Endothelial cell of umbilical vein (primary cell): Measurements from ENCODE around the gene HOXA4. TPM values are rescaled to one million over a fixed set of nuclear protein-coding genes. Genes with fewer than 3 reads are reported as not detected.
A peak's percentile ranks its signal among the peaks of the same experiment; 100 is the strongest.

Experiments
- BruUV-seq: library from RNA; stranded (reverse); fragments of 400-500 nt; replicated peaks from 2 replicates; lab custom pipeline; 2021; lab: Mats Ljungman, UMichigan
- CTCF ChIA-PET: fragments of 300-600, 350-600 bp; sonication (Branson Sonifier 250); formaldehyde crosslinking; loops from one replicate; lab custom pipeline; 2021; ENCODE audit warnings: antibody characterized with exemption, inconsistent platforms; lab: Charles Lee
- POLR2A ChIA-PET: fragments of 300-600, 350-600 bp; sonication (Branson Sonifier 250); formaldehyde crosslinking; loops from one replicate; lab custom pipeline; 2021; ENCODE audit warnings: antibody characterized with exemption, inconsistent platforms; lab: Charles Lee
- DNase-seq: peaks from one replicate; pipeline ENCODE4 v3.0.0-alpha.2; 2011; ENCODE audit warnings: low read depth, low spot score
- FAIRE-seq: peaks from 2 replicates; lab custom pipeline; 2011; peaks lifted over from hg19 to GRCh38; lab: Jason Lieb, UNC
- H2AFZ ChIP-seq: 2 replicates; pipeline ENCODE4 v1.6.0; 2012; ENCODE audit warnings: low read depth, low read length, control low read depth, inconsistent platforms
- H3K27ac ChIP-seq: 2 replicates; pipeline ENCODE4 v1.5.1; 2011; ENCODE audit warnings: low read depth, mild to moderate bottlenecking, control low read depth, low read length, moderate library complexity; ENCODE audit not compliant: insufficient read depth
- H3K27me3 ChIP-seq, 2 experiments: 2 replicates each; pipeline versions ENCODE4 v1.6.0 to v1.6.1; 2011; ENCODE audit warnings: low read length in 2 of 2, mixed read lengths in 1 of 2; ENCODE audit not compliant: control insufficient read depth in 2 of 2, insufficient read depth in 2 of 2
- H3K36me3 ChIP-seq, 2 experiments: 2 replicates in 1 of 2; 3 replicates in 1 of 2; pipeline ENCODE4 v1.5.1; 2011; ENCODE audit warnings: low read length in 2 of 2, mild to moderate bottlenecking in 1 of 2, moderate library complexity in 1 of 2; ENCODE audit not compliant: control insufficient read depth in 2 of 2, insufficient read depth in 2 of 2; ENCODE audit errors: extremely low read depth in 1 of 2
- H3K4me1 ChIP-seq: 3 replicates; pipeline ENCODE4 v1.5.1; 2011; ENCODE audit warnings: mild to moderate bottlenecking, low read length; ENCODE audit not compliant: control insufficient read depth, insufficient read depth; ENCODE audit errors: extremely low read depth
- H3K4me2 ChIP-seq: 2 replicates; pipeline ENCODE4 v1.6.1; 2011; ENCODE audit warnings: low read length, control low read depth, mixed read lengths; ENCODE audit not compliant: insufficient read depth
- H3K4me3 ChIP-seq, 3 experiments: fragments of 200-600 bp in 1 of 3; sonication (generic), shearing (Covaris generic) in 1 of 3; replicated peaks in 1 of 3; 2 replicates each; pipeline ENCODE4 v1.5.1; 2011 to 2016; ENCODE audit warnings: control low read depth in 3 of 3, low read length in 3 of 3, mild to moderate bottlenecking in 2 of 3, inconsistent platforms in 1 of 3, low read depth in 1 of 3, moderate library complexity in 1 of 3; ENCODE audit not compliant: insufficient read depth in 1 of 3
- H3K79me2 ChIP-seq: 2 replicates; pipeline ENCODE4 v1.6.0; 2012; ENCODE audit warnings: low read length, inconsistent platforms; ENCODE audit not compliant: control insufficient read depth, insufficient read depth
- H3K9ac ChIP-seq: replicated peaks from 2 replicates; pipeline ENCODE3; 2011; ENCODE audit warnings: low read length, control low read depth; ENCODE audit not compliant: insufficient read depth; ENCODE audit errors: extremely low read depth
- H3K9me1 ChIP-seq: replicated peaks from 3 replicates; pipeline ENCODE4 v1.6.0; 2011; ENCODE audit warnings: mild to moderate bottlenecking, low read length; ENCODE audit not compliant: control insufficient read depth, insufficient read depth; ENCODE audit errors: extremely low read depth
- H3K9me3 ChIP-seq: replicated peaks from 2 replicates; pipeline ENCODE4 v1.5.1; 2012; ENCODE audit warnings: low read length, inconsistent platforms; ENCODE audit not compliant: control insufficient read depth, insufficient read depth
- H4K20me1 ChIP-seq: replicated peaks from 2 replicates; pipeline ENCODE3; 2011; ENCODE audit warnings: mild to moderate bottlenecking, low read length; ENCODE audit not compliant: control insufficient read depth, insufficient read depth; ENCODE audit errors: extremely low read depth
- GATA2 ChIP-seq: IDR thresholded peaks from 2 replicates; pipeline ENCODE4 v1.7.0; 2011; ENCODE audit warnings: low read depth, mild to moderate bottlenecking, moderate library complexity, mixed read lengths, low read length; ENCODE audit not compliant: insufficient read length, insufficient read depth
- POLR2A ChIP-seq: IDR thresholded peaks from 2 replicates; pipeline ENCODE4 v1.6.1; 2012; ENCODE audit warnings: low read depth, mild to moderate bottlenecking, control low read depth, low read length
- dilution Hi-C: fragments of 300-500 bp; cut with MboI; formaldehyde crosslinking; loops from one replicate; pipeline ENCODE4 v1.15.0; 2019; ENCODE audit warnings: low sequenced_read_pairs; ENCODE audit not compliant: extremely low pct_ligation_motif_present
- intact Hi-C: fragments of 100-400 bp; cut with micrococcal nuclease; formaldehyde crosslinking; loops from one replicate; pipeline ENCODE4 v1.10.0; 2022
- polyA plus RNA-seq, 4 experiments: library from polyadenylated mRNA; depleted of rRNA in 3 of 4; stranded (reverse) in 3 of 4; unstranded in 1 of 4; fragments of >200 nt; gene quantifications; 2 replicates each; pipeline versions ENCODE4 v1.2.1 to v1.2.3, GENCODE V29; 2011 to 2012; ENCODE audit warnings: missing spikeins in 1 of 4
- total RNA-seq: library from RNA; stranded (reverse); gene quantifications from 2 replicates; pipeline ENCODE4 v1.2.3, GENCODE V29; 2021
- TF ChIP-seq, protein P1 (sequence below): IDR thresholded peaks from 2 replicates; pipeline ENCODE4 v1.6.1; 2011; ENCODE audit not compliant: insufficient read depth, insufficient read length
- TF ChIP-seq, protein P2 (sequence below), 2 donors: IDR thresholded peaks; 1 replicate in 1 of 2; 2 replicates in 1 of 2; pipeline ENCODE4 v1.5.1; 2011; ENCODE audit warnings: low read length in 2 of 2, mild to moderate bottlenecking in 2 of 2, moderate library complexity in 2 of 2, control low read depth in 1 of 2, inconsistent platforms in 1 of 2, low read depth in 1 of 2; ENCODE audit not compliant: insufficient read depth in 1 of 2; ENCODE audit errors: extremely low read depth in 1 of 2

HOXA4 gene
- total and polyA plus RNA-seq, 2 donors (not counting 3 experiments of a cell fraction or from before 2014, with no cell fraction given): 4.9 to 8.1 TPM

DNA sequence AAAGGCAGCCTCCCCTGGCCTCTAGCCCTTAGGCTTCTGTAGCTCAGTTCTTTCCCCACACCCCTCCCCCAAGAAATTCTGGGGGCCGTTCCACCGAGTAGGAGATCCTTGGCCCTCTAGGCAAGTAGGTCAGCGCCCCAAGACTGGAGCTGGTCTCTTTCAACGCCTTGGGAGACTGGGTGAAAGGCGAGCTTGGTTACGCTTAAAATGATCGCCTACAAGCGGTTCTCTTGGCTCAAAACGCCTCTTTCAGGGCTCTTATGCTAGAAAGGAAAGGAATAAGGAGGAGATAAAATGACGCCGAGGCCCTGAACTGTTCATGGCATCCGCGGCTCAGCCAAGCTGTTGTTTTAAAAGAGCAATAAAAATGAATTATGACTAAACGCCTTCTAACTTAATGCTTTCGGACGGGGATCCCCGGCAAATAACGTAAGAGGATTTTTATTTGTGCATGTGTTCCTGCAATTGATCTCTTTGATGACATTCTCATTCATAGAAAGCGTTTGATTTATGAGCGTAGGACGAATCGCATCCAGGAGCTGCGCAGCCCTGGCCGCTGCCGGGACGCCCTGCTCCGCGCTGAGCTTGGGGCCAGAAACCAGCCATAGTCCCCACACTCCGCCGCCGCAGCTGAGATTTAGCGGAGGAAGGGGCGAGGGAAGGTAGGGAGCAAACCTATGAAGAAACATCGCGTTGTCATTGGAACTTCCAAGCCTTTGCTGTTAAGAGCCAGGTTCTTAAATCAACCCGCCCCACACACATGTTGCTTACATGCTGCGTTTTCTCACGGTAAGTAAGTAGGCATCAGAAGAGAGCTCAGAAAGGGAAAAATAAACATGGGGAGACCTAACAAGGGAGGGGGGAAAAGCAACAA, 31.7 kb downstream of the HOXA4 start:
- FAIRE-seq (peak; percentile 59), DNase-seq (peak; percentile 90)
- intact Hi-C loops: no loop called here
- H3K9me3 ChIP-seq: no peaks in the 10 kb centered on the region
- peak; percentile 12 for TF ChIP-seq POLR2A
- TF ChIP-seq, protein P1, sequence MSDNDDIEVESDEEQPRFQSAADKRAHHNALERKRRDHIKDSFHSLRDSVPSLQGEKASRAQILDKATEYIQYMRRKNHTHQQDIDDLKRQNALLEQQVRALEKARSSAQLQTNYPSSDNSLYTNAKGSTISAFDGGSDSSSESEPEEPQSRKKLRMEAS: no peak
- dilution Hi-C loops: no loop called here
- no peaks in the 10 kb centered on the region for H4K20me1 ChIP-seq
- H3K36me3 ChIP-seq: peaks cover 0 to 3% of the 10 kb centered on the region in 2 experiments
- ChIA-PET POLR2A (interaction anchor here (0.9 to 1.9 kb wide), 7 partner anchors 18 to 245 kb away, joined by 3 to 4 read pairs (median 3); partner anchors contain the start of genes HOXA5 and SKAP2), CTCF (interaction anchor here (0.5 to 9.6 kb wide), 18 partner anchors 8 to 1206 kb away, joined by 3 to 124 read pairs (median 4); partner anchors contain the start of genes HOXA5 and HOXA9)
- BruUV-seq: no TSS peak
- no peak overlapping the region for H2AFZ ChIP-seq
- H3K4me3 ChIP-seq: peak overlapping the region; percentile 80 to 92 (median 86)
- peaks cover 84% of the 10 kb centered on the region for H3K79me2 ChIP-seq
- H3K4me1 ChIP-seq: peaks cover 60% of the 10 kb centered on the region
- no peaks in the 10 kb centered on the region for H3K27me3 ChIP-seq
- no peaks in the 10 kb centered on the region for H3K9me1 ChIP-seq
- peak overlapping the region; percentile 74 for H3K4me2 ChIP-seq
- H3K27ac ChIP-seq: peak overlapping the region; percentile 93
- peak overlapping the region; percentile 90 for H3K9ac ChIP-seq

DNA sequence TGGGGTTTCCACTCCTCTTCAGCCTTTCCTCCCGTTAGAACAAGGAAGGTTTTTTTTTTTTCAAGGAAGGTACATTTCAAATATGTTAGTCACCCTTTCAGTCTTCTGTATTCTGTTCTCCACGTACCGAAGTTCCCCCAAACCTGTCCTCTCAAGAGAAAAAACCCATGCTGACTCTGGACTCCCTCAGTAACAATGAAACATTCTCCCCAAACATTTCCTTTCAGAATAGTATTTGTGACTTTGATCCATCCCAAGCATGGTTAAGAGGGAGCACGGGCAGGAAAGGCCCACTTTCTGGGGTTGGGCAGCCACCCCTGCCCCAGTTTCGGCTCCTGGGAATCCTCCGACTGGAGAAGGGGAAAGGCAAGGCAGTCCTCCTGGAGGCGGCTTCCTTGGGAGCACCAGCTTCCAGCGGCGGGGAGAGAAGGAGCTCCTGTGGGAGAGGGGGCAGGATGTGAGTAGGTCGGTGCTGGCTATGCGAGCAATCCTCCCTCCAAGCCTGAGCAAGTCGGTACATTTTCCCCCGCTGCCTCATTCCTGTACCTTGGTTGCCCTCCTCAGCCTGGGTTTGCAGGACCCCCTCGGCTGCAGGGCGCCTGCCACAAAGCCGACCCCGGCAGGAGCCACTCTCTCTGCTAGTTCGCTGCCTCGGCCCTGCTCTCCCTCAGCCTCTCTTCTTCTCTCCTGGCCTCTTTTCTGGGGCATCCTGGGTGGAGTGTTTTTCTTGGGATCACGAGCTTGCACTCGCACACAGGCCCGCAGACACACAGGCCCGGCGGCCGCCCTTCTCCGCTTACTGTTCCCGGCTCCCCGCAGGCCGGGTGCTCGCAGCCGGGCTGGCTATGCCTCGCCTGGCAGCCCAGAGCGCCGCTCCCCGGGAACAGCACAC, 32.6 kb downstream of the HOXA4 start:
- Histone ChIP-seq H3K27me3 (no peaks in the 10 kb centered on the region), H3K27ac (peak overlapping the region; percentile 93), H3K9me1 (no peaks in the 10 kb centered on the region), H3K9me3 (no peaks in the 10 kb centered on the region), H2AFZ (no peak overlapping the region), H3K36me3 (peaks cover 0 to 3% of the 10 kb centered on the region in 2 experiments), H4K20me1 (no peaks in the 10 kb centered on the region), H3K9ac (peak overlapping the region; percentile 90), H3K4me2 (peak overlapping the region; percentile 74), H3K4me1 (peaks cover 52% of the 10 kb centered on the region), H3K79me2 (peaks cover 77% of the 10 kb centered on the region), H3K4me3 (peak overlapping the region; percentile 80 to 92 (median 86))
- BruUV-seq: no TSS peak
- intact Hi-C loops: loop anchor here (2.0 kb wide), 1 partner anchor 51 kb away; no protein-coding TSS in a partner anchor
- dilution Hi-C loops: no loop called here
- TF ChIP-seq, protein P2, sequence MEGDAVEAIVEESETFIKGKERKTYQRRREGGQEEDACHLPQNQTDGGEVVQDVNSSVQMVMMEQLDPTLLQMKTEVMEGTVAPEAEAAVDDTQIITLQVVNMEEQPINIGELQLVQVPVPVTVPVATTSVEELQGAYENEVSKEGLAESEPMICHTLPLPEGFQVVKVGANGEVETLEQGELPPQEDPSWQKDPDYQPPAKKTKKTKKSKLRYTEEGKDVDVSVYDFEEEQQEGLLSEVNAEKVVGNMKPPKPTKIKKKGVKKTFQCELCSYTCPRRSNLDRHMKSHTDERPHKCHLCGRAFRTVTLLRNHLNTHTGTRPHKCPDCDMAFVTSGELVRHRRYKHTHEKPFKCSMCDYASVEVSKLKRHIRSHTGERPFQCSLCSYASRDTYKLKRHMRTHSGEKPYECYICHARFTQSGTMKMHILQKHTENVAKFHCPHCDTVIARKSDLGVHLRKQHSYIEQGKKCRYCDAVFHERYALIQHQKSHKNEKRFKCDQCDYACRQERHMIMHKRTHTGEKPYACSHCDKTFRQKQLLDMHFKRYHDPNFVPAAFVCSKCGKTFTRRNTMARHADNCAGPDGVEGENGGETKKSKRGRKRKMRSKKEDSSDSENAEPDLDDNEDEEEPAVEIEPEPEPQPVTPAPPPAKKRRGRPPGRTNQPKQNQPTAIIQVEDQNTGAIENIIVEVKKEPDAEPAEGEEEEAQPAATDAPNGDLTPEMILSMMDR (IDR thresholded peaks at IDR 0.05; ENCODE audit: extremely low read depth in 1 of 2, insufficient read depth in 1 of 2, low read depth in 1 of 2, low read length in 2 of 2): peak in 1 of 2 donors; percentile 5
- no peak for TF ChIP-seq GATA2
- ChIA-PET CTCF (interaction anchor here (0.7 to 9.6 kb wide), 15 partner anchors 9 to 1205 kb away, joined by 3 to 124 read pairs (median 4); partner anchors contain the start of gene HOXA5), POLR2A (interaction anchor here (1.1 to 1.9 kb wide), 5 partner anchors 18 to 244 kb away, joined by 3 to 4 read pairs (median 3); partner anchors contain the start of gene HOXA5)
- peak; percentile 58 for FAIRE-seq
- DNase-seq: peak; percentile 58
